Right lobe of liver (tissue), 6 donors: Measurements from ENCODE around the gene PLPPR5. TPM values are rescaled to one million over a fixed set of nuclear protein-coding genes. Genes with fewer than 3 reads are reported as not detected.

Experiments used
- ATAC-seq, 4 donors: fragments of 200-7000 bp; cut with Tn5 transposase; one replicate each; pipeline ENCODE4 v1.9.1; 2020; ENCODE audit warnings: mild to moderate bottlenecking in 4 of 4, moderate library complexity in 4 of 4
- DNase-seq, 3 donors: peaks; one replicate each; pipeline ENCODE4 v3.0.0-alpha.2; 2020
- H3K27ac ChIP-seq, 3 donors: fragments of 200-600 bp; one replicate each; pipeline ENCODE4 v1.8.0; 2022
- H3K27me3 ChIP-seq, 2 donors: fragments of 200-600 bp; one replicate each; pipeline ENCODE4 v1.8.0; 2022
- H3K36me3 ChIP-seq, 4 donors: fragments of 200-600 bp; sonication (generic) in 1 of 4; one replicate each; pipeline versions ENCODE4 v1.5.1 to v1.8.0; 2017 to 2022; ENCODE audit warnings: control low read depth in 1 of 4
- H3K4me1 ChIP-seq, 4 donors: fragments of 200-600 bp; sonication (generic) in 1 of 4; one replicate each; pipeline versions ENCODE4 v1.5.1 to v1.8.0; 2017 to 2022; ENCODE audit warnings: control low read depth in 1 of 4
- H3K4me3 ChIP-seq, 3 donors: fragments of 200-600 bp; one replicate each; pipeline ENCODE4 v1.8.0; 2022
- H3K9me3 ChIP-seq, 4 donors: fragments of 200-600 bp; sonication (generic) in 1 of 4; one replicate each; pipeline versions ENCODE4 v1.5.1 to v1.8.0; 2017 to 2022; ENCODE audit warnings: control low read depth in 1 of 4
- CTCF ChIP-seq, 4 donors: fragments of 200-600 bp in 3 of 4; fragments of 450-650 bp in 1 of 4; IDR thresholded peaks; one replicate each; pipeline versions ENCODE4 v1.5.1 to v1.8.0; 2016 to 2022; ENCODE audit warnings: antibody characterized with exemption in 4 of 4, mild to moderate bottlenecking in 2 of 4
- POLR2A ChIP-seq: fragments of 450-650 bp; IDR thresholded peaks from one replicate; pipeline ENCODE4 v1.6.1; 2017; ENCODE audit warnings: antibody characterized with exemption, mild to moderate bottlenecking
- WGBS: methylation state at CpG from one replicate; pipeline ENCODE4 v1.1.6; 2018; ENCODE audit warnings: low coverage, low lambda C conversion rate; ENCODE audit not compliant: insufficient coverage; ENCODE audit errors: missing lambda C conversion rate; 5-methylcytosine and 5-hydroxymethylcytosine counted together
- intact Hi-C, 2 donors: fragments of 100-400 bp; cut with DNase I; formaldehyde crosslinking; loops; one replicate each; pipeline versions ENCODE4 v1.11.2 to v1.14.1; 2022
- total RNA-seq, 6 experiments: library from RNA; depleted of rRNA in 2 of 6; stranded (reverse); fragments of >200 nt in 2 of 6; fragmentation: NEBNext Ultra II Directional in 3 of 6; extraction: Animal tissue kit (Norgen Biotek cat#: 25700) in 3 of 6; gene quantifications; one replicate each; pipeline versions ENCODE4 v1.1.0 to v1.2.4, GENCODE V29; 2016 to 2023
- donor health status: DM: no; HTN: yes; CAD: no.
- donor health status: DM: no; HTN: no; CAD: no.
- donor health status: DM: no; HTN: no; CAD: no.
- donor health status: DM: no; HTN: yes; CAD: no.
- donor health status: DM: no; HTN: yes; CAD: no.

Gene PLPPR5
- total RNA-seq, 6 experiments from 2014 or later, result not detected

GRCh38 chr1:98874828-98875227, 129.8 kb downstream of the PLPPR5 start:
- ATAC-seq, result no peak

GRCh38 chr1:98870959-98871903, 133.4 kb downstream of the PLPPR5 start:
- DNase-seq (no peak), ATAC-seq (peak in 2 of 4 donors; percentile 46 to 47)
- 52% methylated on average over 9 of the region's 9 CpGs for WGBS
- no peaks in the 10 kb centered on the region for H3K27me3 ChIP-seq
- H3K27ac ChIP-seq, result no peak overlapping the region
- no peaks in the 10 kb centered on the region for H3K9me3 ChIP-seq
- no peaks in the 10 kb centered on the region for H3K36me3 ChIP-seq
- no peaks in the 10 kb centered on the region for H3K4me1 ChIP-seq
- no peak overlapping the region for H3K4me3 ChIP-seq
- TF ChIP-seq CTCF (IDR thresholded peaks at IDR 0.05), result no peak
- TF ChIP-seq POLR2A, result no peak
- intact Hi-C loops, result no loop called here

More at GRCh38 chr1:98874828-98875227, 129.8 kb downstream of the PLPPR5 start:
- 81% methylated on average over 2 of the region's 2 CpGs for WGBS
- Histone ChIP-seq H3K4me3 (no peak overlapping the region), H3K36me3 (no peaks in the 10 kb centered on the region), H3K4me1 (no peaks in the 10 kb centered on the region), H3K27me3 (no peaks in the 10 kb centered on the region), H3K27ac (no peak overlapping the region), H3K9me3 (no peaks in the 10 kb centered on the region)
- TF ChIP-seq POLR2A (no peak), CTCF (IDR thresholded peaks at IDR 0.05) (no peak)
- no peak for DNase-seq
- intact Hi-C loops, result no loop called here

- H3K36me3 ChIP-seq, result no peaks in the 10 kb centered on the region
- no peaks in the 10 kb centered on the region for H3K4me1 ChIP-seq
- no peak for DNase-seq
- ATAC-seq, result no peak
- no peak overlapping the region for H3K4me3 ChIP-seq
- intact Hi-C loops, result no loop called here
- 83% methylated on average over 1 of the region's 1 CpG for WGBS
- no peak for TF ChIP-seq CTCF (IDR thresholded peaks at IDR 0.05)
- no peak for TF ChIP-seq POLR2A
- H3K9me3 ChIP-seq, result no peaks in the 10 kb centered on the region
- no peaks in the 10 kb centered on the region for H3K27me3 ChIP-seq
- no peak overlapping the region for H3K27ac ChIP-seq
These were observed 138.9 kb downstream of the PLPPR5 start for GRCh38 chr1:98865796-98866195.

- H3K27ac ChIP-seq, result no peak overlapping the region
- H3K36me3 ChIP-seq, result no peaks in the 10 kb centered on the region
- H3K9me3 ChIP-seq, result no peaks in the 10 kb centered on the region
- DNase-seq (no peak), ATAC-seq (no peak)
- 67% methylated on average over 1 of the region's 1 CpG for WGBS
- intact Hi-C loops, result no loop called here
- TF ChIP-seq CTCF (IDR thresholded peaks at IDR 0.05), result no peak
- no peak for TF ChIP-seq POLR2A
- H3K4me1 ChIP-seq, result no peaks in the 10 kb centered on the region
- no peaks in the 10 kb centered on the region for H3K27me3 ChIP-seq
- no peak overlapping the region for H3K4me3 ChIP-seq
These were observed 144.3 kb downstream of the PLPPR5 start for GRCh38 chr1:98860329-98860728.
